HG02763 (cell line): ENCODE measurements around the gene MRPS31.
A peak's percentile ranks its signal among the peaks of the same experiment; 100 is the strongest.
"Not testable (repeated sequence)": the region's sequence is repeated elsewhere in the genome, so short reads cannot be mapped to it uniquely, and the experiment has no call there.

ENCODE experiments used
- ATAC-seq: cut with Tn5 transposase; IDR thresholded peaks from one replicate; pipeline ENCODE4 v1.9.1; 2021; ENCODE audit warnings: mild to moderate bottlenecking, moderate library complexity; ENCODE audit not compliant: unreplicated experiment

MRPS31 gene

DNA sequence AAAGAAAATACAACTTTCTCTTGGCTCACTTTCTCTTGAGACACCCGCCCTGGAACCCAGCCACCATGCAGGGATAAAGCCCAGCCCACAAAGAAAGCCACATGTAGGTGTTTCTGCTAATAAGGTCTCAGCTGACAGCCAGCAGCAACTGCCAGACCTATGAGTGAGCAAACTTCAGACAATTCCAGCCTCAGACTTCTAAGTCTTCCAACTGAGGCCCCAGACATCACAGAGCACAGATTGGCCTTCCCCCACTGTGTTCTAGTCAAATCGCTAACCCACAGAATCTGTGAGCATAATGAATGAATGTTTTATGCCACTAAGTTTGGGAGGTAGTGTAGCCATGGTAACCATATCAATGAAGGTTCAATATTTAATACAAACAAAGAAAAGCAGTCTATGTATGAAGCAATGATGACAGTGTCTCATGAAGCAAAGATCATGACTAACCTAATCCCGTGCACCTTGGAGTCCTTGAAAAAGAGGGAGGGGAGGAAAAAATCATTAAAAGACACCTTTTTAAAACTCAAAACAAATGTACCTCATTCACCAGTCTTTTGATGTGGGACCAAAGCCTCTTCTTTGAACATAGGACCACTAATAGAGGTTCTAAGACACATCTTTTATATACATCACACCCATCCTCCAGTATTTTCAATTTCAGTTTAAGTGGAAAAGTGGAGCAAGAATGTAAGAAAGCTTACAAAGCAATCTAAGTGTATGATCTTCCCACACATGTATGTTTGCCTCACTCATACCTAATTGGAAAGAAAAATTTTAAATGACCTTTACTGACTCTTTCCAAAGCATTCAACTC, 6.2 kb downstream of the MRPS31 start:
- no peak for ATAC-seq

DNA sequence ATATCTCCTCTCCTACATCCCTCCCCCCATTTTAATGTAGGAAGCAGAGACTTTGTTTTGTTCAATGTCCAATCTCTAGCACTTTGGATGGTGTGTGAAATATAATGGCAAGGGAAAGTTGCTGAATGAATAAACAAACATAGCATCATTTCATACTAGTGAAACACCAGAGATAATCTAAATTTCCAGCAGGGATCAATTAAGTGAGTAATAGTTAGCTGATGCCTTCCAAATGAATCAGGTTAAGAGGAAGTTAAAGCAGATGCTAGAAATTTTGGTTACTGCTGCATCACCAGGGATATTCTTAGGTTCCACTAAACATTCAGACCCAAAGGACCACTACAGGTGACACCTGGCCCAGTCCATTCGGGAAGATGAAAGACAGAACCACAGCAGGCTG, 8.1 kb downstream of the MRPS31 start:
- ATAC-seq: no peak

DNA sequence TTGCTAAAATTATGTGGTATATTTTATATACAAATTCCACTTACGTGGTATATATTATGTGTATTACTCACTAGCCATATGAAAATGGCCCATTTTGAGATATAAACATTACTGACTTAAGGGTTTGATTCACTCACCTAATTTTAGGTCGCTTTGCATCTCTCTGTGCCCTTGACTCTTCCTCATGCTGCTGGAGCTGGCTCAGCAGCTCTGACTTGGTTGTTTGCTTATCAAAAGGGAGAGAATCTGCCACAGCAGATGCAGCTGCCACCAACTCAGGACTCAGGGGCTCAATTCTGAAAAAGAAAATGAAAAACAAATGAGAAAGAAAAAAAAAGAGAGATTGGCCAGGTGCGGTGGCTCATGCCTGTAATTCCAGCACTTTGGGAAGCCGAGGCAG, 12.2 kb downstream of the MRPS31 start:
- peak; percentile 54 for ATAC-seq

DNA sequence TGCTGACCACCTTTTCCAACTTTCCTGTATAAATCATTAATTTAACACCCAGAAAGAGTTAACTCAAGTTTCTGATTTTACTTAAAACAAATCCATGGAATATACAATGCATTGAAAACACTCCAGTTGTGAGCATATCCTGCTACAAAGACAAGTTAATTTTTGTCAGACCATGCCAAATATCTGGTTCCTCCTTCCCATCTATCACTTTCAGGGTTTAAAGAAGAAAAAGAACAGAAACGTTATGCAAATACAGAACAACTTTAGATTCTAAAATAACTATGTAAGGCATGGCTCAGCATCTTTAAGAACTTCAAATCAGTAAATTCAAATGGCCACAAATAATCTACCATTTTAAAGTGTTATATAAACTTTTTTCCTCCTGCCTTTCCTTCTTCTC, 14.9 kb downstream of the MRPS31 start:
- ATAC-seq: no peak

DNA sequence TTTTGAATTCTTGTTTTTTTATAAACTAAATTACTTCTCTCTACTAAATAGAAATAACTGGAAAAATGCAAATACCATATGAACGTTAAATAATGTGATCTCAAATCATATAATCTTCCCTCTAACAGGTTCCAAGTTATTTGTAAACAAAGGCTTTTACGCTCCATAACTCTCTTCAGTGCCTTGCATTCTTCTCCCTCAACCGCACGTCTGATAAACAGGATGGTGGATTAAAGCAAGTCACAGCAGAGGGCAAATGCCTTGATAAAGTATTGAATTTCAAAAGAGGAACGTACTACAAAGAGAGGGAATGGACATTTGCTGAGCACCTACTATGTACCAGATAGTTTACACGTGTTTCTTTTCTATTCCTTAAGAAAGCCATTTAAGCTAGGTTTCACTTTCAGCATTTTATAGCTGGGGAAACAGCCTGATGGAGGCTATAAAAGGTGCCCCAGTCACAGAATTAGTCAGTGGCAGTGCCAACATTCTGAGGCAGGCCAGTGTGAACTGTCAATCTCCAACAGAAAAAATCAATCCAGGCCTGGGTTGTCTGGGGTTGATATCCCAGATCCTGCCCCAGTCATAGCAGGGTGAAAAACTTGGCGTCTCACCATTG, 15.8 kb downstream of the MRPS31 start:
- ATAC-seq: no peak

DNA sequence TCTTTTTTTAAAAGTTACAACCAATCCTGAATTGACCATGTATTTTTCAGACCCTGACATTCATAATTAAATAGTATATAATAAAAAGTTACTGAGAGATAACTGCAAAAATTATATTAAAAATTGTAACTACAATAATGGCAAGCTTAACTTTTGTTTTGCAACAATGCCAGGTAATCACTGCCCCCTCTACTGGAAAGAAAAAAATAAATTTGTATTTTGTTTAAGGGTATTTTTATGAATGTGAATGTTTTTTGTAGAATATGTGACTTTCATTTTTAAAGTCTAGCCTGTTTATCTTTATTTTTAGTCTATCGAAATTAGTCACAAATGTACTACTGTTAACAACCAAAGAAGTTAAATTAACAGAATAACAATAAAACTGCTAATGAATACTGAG, 21.7 kb downstream of the MRPS31 start:
- no peak for ATAC-seq

DNA sequence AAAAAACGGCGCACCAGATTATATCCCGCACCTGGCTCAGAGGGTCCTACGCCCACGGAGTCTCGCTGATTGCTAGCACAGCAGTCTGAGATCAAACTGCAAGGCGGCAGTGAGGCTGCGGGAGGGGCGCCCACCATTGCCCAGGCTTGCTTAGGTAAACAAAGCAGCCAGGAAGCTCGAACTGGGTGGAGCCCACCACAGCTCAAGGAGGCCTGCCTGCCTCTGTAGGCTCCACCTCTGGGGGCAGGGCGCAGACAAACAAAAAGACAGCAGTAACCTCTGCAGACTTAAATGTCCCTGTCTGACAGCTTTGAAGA, 35.8 kb downstream of the MRPS31 start:
- not testable (repeated sequence) for ATAC-seq

DNA sequence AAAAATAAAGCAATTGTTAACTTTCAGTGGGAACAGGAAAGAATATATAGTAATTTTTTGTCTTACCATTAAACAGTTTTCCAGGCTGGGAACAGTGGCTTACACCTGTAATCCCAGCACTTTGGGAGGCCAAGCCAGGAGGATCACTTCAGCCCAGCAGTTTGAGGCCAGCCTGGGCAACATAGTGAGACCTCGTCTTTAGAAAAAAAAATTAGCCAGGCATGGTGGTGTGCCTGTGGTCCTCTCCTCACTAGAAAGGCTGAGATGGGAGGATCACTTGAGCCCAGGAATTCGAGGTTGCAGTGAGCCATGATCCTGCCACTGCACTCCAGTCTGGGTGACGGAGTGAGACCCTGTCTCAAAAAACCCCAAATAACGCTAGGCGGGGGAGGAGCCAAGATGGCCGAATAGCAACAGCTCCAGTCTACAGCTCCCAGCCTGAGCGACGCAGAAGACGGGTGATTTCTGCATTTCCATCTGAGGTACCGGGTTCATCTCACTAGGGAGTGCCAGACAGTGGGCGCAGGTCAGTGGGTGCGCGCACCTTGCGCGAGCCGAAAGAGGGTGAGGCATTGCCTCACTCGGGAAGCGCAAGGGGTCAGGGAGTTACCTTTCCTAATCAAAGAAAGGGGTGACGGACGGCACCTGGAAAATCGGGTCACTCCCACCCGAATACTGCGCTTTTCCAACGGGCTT, 36.3 kb downstream of the MRPS31 start:
- not testable (repeated sequence) for ATAC-seq

DNA sequence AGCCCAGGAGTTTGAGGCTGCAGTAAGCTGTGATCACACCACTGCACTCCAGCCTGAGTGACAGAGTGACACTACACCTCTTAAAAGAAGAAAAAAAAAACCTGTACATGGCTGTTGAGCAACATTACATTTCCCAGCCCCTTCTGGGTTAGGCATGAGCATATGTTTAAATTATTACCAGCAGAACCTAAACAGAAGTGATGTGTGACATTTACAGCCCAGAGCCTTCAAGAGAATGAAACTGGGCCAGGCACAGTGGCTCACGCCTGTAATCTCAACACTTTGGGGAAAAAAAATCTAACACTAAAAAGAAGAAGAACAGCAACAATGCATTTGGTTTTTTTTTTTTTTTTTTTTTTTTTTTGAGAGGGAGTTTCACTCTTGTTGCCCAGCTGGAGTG, 38.3 kb downstream of the MRPS31 start:
- ATAC-seq: no peak

DNA sequence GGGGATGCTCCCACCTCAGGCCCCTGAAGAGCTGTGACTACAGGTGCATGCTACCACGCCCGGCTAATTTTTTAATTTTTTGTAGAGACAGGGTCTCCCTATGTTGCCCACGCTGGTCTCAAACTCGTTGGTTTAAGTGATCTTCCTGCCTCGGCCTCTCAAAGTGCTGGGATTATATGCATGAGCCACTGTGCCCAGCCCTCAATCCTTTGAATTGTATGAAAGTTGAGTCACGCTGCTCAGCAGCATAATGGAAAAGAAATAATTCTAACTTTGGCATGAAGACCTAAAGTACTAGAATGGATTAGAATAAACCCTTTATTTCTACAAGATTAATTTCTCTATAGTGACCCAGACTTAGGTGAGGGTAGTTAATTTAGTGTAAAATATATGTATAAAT, 42.4 kb downstream of the MRPS31 start:
- ATAC-seq: no peak

DNA sequence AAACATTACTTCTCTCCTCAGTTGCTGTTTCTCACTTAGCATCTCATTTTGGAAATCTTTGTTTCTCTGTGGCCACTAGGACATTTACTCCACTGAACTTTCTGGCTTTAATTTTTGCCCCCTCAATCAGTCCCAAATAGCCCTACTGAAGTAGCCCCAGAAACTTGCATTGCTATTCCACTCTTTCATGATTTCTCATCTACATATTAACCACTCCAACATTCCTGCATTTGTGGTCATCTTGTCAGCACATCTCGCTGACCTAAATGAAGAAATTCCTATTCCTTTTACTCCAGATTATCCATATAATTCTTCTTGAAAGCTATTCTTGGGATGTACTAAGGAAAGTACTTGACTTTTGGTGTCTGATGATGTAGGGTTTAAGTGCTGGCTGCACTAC, 56.6 kb downstream of the MRPS31 start:
- ATAC-seq: not testable (repeated sequence)

DNA sequence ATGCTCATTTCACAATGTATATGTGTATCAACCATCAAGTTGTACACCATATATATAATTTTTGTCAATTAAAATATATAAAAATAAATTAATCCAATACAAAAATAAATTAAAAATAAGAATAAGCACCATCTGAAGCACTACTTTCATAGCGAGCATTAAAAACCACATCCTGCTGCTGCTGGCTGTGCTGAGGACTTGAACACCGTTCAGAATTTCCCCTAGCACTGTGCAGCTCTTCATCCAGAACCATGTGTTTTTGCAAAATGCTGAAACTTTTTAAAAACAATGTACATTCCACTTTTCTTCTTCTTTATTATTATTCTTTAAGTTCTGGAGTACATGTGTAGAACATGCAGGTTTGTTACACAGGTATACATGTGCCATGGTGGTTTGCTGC, 64.6 kb downstream of the MRPS31 start:
- no peak for ATAC-seq

DNA sequence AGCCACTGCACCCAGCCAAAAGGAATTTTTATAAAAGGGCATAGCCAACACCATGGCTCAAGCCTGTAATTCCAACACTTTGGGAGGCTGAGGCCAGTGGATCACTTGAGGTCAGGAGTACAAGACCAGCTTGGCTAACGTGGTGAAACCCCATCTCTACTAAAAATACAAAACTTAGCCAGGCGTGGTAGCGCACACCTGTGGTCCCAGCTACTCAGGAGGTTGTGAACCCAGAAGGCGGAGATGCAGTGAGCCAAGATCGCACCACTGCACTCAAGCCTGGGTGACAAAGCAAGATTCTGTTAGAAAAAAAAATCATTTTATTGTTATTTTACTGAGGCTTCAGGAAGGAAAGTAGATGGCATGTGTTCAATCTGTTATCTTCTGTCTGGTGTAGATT, 73.3 kb downstream of the MRPS31 start:
- ATAC-seq: peak; percentile 73

DNA sequence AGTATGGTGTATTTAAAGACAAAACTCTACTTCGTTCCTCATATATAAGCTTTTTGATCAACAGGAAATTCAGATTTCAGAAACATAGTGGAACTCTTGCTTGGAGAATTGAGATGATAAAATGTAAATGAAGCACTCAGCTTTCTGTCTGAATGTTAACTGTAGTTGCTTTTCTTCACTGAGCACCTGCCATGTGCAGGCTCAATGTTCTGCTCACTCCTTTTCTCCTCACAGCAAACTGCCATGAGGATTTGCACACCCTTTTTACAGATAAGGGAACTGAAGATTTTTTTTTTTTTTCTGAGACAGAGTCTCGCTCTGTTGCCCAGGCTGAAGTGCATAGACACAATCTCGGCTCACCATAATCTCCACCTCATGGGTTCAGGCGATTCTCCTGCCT, 76.6 kb downstream of the MRPS31 start:
- ATAC-seq: no peak

DNA sequence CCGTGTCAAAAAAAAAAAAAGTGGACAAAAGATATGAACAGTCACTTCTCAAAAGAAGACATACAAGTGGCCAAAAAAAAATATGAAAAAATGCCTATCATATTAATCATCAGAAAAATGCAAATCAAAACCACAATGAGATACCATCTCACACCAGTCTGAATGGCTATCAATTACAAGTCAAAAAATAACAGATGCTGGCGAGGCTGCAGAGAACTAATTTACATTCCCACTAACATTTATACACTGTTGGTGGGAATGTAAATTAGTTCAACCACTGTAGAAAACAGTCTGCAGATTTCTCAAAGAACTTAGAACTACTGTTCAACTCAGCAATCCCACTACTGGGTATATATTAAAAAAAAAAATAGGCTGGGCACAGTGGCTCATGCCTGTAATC, 78.0 kb downstream of the MRPS31 start:
- peak; percentile 74 for ATAC-seq

DNA sequence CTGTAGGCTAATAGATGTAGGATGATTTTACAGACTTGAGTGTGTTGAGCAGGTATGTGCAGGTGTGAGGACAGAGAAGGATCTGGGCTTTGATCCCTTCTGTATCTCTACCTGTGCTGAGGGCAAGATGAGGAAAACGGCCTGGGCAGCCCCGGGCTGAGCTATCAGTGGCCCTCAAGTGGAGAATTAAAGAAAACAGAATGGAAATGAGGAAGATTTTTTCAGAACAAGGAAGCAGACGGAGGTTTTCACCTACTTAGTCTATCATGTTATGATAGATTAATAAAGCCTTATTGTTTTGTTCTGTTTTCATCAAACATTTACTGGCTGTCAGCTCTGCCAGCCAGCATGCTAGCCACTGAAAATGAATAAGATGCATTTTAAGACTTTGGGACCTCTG, 82.2 kb downstream of the MRPS31 start:
- ATAC-seq: no peak

DNA sequence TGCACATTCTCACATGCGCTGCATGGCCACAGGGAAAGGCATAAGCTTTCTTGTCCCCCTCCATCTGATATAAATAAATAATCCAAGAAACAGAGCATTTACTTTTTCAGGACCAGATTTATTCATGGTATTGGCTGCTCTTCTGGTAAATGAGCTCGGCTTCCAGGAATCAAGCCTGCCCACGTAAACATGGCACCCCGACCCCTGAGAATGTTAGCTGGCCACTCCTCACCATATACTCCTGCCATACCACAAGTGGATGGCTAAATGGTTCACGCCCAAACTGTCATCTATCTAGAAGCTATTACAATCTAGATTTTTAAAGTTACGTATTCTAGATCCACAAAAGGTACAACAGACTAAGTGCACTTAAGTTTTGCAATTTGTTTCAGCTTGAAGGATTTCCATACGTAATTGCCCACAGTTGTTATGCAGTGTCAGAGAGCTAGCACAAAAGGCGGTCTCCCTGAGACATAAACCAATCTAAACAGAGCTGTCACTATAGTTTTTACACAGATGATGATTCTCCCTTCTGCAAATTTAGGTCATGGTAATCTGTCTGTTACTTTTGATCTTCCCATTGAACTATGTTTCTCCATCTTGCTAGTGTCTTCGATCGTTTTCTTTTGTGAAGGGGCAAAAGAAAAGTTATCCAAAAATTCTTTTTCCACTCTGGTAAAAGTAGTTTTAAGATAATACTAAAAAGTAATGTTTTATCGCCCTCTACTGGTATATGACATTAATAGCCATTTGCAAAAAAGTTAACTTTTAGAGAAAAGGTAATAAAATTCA, 88.3 kb downstream of the MRPS31 start:
- ATAC-seq: no peak

DNA sequence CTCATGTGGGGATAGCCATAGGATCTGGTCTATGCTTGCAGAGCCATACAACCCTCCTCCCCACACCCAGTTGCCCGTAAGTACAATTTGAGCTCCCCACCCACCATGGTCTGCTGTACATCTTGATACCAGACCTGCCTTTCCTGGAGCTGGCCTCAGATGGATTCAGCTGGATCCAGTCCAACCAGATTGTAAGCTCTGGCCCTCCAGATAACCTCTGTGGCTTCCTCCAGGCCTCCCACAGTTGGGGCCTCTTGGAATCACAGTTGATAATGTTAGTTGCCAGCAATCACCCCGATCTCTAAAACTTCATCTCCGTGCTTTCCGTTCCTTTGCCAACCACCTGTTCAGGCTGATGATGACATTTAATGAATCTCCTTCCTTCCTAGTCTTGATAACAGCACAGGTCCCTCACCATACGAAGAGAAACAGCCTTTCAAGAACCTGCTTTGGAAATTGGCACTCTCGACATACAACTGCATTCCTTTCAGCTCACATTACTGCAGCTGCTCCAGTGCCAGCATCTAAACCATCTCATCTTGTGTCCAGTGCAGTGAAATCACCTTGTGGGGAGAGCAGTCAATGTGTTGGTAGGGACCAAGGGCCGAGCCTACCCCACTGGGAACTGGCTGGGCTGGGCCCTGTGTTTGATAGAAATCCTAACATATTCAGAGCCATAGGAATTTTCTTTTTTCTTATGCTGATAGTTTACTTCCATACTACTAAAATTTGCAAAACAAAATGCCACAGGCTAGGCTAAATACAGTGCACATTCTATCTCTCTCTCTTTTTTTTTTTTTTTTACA, 89.4 kb downstream of the MRPS31 start:
- no peak for ATAC-seq

DNA sequence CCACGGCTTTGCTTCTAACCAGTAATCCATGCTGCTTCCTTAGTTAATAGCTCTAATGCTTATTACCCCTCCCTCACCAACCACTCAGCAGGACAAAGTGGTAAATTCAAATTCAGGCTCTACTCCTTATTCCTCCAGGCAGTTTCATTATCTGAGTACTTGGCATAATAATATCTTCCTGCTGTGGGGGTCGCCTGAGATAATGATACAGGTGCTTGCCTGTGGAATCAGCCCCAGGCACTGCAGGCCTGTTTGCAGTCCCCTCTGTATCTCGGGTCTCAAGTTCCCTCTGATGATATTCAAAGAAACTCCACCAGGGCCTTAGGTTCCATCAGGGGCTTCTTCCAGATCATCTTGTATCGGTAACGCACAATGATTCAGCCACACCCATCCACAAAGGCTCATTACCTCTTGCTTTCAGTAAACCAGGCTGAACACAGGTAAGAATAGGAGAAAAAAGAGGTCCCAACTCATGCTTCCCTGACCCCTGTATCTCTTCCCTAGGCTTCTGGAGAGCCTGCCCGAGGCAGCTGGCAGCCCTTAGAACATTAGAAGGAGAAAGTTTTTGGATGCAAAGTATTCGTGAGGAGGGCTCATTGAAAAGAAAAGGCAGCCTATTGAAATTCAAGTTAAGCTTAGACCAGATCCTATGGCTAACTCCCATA, 90.2 kb downstream of the MRPS31 start:
- no peak for ATAC-seq

DNA sequence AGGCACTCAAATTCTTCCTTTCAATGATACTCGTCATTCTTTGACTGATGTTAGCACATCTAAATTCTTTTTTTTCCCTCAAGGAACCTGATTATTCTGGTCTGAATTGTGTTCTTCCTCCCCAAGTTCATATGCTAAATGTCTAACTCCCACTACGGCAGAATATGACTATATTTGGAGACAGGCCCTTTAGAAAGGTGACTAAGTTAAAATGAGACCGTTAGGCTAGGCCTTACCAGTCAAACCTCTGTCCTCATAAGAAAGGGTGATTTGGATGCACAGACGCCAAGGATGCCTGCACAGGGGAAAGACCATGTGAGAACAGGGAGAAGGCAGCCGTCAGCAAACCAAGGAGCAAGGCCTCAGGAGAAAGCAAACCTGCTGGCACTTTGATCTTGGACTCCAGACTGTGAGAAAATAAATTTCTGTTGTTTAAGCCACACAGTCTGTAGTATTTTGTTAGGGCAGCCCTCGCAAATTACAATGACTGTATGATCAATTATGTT, 91.5 kb downstream of the MRPS31 start:
- ATAC-seq: no peak
